22Rv1 (cell line): Measurements from ENCODE around the gene ANKS6.

Source experiments
- H3K27ac ChIP-seq: fragments of 450-650 bp; 2 replicates; pipeline ENCODE4 v1.5.1; 2017
- ZFX ChIP-seq: fragments of 450-650 bp; IDR thresholded peaks from 2 replicates; pipeline ENCODE4 v1.6.1; 2017; ENCODE audit warnings: antibody characterized with exemption, borderline replicate concordance
- TF ChIP-seq, protein P1 (sequence below): fragments of 450-650 bp; IDR thresholded peaks from 2 replicates; pipeline ENCODE4 v1.5.1; 2017; ENCODE audit warnings: mild to moderate bottlenecking

ANKS6 gene

DNA sequence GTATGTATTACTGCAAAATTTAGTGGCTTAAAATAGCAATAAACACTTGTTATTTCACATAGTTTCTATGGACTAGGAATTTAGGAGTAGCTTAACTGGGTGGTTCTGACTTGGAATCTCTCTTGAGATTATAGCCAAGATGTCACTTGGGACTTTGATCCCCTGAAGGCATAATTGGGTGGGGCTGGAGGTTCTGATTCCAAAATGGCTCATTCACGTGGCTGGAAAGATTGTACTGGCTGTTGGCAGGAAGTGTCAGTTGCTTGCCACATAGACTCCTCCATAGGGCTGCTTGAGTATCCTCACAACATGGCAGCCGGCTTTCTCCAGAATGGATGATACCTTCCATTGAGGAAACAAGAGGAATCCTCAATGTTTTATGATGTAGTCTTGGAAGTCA, 22.4 kb upstream of the ANKS6 start:
- TF ChIP-seq ZFX: no peak
- TF ChIP-seq, protein P1, sequence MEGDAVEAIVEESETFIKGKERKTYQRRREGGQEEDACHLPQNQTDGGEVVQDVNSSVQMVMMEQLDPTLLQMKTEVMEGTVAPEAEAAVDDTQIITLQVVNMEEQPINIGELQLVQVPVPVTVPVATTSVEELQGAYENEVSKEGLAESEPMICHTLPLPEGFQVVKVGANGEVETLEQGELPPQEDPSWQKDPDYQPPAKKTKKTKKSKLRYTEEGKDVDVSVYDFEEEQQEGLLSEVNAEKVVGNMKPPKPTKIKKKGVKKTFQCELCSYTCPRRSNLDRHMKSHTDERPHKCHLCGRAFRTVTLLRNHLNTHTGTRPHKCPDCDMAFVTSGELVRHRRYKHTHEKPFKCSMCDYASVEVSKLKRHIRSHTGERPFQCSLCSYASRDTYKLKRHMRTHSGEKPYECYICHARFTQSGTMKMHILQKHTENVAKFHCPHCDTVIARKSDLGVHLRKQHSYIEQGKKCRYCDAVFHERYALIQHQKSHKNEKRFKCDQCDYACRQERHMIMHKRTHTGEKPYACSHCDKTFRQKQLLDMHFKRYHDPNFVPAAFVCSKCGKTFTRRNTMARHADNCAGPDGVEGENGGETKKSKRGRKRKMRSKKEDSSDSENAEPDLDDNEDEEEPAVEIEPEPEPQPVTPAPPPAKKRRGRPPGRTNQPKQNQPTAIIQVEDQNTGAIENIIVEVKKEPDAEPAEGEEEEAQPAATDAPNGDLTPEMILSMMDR: no peak

DNA sequence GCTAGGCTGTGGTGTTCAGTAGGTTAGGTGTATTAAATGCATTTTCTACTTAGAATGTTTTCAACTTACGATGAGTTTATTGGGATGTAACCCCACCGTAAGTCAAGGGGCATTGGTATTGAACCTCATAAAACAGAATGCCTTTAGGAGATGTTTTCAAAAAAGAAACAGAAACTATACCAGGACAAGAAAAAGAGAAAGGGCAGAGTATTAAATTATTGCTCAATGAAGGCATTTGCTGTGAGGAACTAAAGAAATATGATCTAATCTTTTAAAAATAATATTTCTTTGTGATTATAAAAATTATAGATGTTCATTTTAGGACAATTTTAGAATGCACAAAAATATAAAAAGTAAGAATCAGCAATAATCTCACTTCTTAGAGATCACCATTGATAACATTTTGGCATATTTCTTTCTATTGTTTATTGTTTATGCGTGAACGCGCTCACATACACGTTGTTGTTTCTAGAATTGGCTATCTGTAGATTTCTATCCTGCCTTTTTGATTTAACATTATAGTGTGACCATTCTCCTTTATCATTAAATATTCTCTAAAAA, 19.1 kb upstream of the ANKS6 start:
- no peak overlapping the region for H3K27ac ChIP-seq
- TF ChIP-seq, protein P1: no peak
- TF ChIP-seq ZFX: no peak

More for the DNA sequence above, 22.4 kb upstream of the ANKS6 start:
- no peak overlapping the region for H3K27ac ChIP-seq

DNA sequence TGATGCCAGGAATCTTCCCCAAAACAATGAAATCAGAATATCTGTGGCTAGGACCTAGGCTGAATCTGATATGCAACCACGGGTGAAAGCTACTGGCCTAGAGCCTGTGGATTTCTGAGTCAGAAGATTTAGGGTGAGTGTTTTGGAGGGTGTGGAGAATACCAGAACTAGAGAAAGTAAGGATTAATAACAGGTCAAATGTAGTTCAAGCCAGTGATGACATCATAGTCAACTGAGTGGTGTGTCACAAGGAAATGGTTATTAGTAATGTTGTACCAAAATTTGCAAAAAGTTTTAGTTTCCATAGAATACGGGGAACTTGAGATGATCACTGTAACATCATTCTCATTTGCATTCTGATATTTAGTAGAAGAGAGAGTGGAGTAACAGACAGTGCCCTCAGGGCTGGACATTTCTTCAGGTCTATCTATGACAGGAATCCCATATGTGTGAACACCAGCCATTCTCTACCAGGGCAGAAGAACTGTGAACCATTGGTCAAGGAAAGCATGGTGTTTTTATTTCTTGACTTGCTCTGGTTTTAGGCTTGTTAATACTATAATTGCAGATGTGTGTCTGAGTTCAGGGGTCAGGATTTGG, 14.8 kb upstream of the ANKS6 start:
- no peak for TF ChIP-seq ZFX
- TF ChIP-seq, protein P1: no peak
- no peak overlapping the region for H3K27ac ChIP-seq

DNA sequence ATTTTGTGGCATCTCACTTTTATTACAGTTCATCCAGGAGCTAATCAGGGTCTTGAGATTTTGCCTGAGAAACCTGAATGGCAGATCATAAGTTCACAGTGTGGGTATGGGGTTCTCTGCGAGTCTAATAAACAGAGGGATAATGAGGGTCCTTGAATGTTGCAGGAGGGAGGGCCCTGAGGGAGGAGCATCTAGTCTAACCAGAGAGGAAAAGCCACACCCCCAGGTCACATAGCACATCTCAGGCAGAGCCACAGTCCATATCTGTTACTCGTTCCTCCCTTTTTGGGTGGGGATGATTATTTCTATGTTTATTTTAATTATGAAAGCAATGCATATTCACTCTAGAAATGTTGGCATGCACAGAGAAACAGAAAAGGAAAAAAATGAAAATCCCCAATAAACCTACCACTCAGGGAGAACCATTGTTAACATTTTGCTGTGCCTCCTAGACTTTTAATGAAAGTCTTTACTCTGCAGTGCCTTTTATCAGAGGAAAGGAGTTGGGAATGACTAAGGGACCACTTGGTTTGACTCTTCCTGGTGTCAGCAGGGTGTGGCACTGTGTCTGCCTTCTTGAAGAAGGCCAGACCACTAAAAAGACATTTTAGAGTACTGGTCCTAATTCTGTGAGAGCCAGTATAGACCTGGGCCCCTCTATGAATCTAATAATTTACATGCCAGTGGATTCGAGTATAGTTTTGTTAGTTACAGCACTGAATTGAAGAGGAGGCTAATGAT, 13.9 kb upstream of the ANKS6 start:
- H3K27ac ChIP-seq: no peak overlapping the region
- TF ChIP-seq ZFX: no peak
- TF ChIP-seq, protein P1: no peak

DNA sequence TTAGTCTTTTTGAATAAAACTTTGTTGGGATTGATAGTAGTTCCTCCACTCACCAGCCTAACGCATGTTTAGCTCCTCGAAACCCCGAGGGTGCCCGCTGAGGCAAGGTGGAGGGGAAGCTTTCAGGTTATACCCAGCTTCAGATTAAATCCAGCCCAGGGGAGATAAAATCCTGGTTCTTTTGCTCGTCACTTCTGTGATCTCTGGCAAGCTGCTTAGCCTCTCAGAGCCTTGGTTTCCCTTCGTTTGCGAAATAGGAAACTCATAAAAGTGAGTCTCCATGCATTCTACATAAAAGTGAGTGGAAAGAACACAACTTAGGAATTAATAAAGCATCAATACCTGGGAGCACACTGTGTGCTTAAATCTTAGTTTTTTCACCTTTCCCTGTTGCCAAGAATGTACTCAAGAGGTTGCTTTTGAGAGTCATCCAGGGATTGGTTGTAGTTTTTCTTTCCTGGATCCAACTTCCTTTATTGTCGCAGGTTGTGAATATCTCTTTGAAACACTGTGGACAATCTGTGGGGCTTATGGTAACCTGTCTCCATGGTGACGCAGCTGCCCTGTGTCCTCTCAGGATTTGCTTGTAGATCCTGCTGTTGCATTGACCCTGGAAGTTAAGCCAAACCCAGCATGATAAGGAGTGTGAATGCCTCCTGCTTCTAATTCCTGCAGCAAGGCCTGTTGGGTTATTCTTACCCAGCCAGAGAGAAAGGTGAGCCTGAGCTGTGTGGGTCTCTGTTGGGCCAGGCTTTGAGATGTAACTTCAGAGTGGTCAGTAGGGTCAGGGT, 13.2 kb upstream of the ANKS6 start:
- no peak overlapping the region for H3K27ac ChIP-seq
- TF ChIP-seq, protein P1: no peak
- no peak for TF ChIP-seq ZFX

DNA sequence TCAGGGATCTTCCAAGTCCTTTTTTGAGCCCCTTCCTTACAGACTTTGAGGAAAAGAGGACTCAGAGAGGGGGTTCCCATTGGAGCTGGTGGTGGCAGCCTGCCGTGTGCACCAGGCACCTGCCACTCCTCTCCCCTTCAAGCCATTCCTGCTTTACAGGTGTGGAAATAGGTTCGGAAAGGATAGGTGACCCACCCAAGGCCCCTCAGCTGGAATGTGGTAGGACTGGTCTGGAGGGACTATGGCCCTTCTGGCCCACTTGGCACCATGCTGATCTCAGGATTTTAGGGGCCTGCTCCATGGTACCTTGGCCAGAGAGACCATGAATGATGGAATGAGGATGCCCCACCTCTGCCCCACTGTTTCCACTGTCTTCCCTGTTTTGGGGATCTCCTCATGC, 12.5 kb upstream of the ANKS6 start:
- no peak overlapping the region for H3K27ac ChIP-seq

More for the DNA sequence above, 12.5 kb upstream of the ANKS6 start:
- TF ChIP-seq, protein P1: no peak
- no peak for TF ChIP-seq ZFX
